GM12865 (cell line): ENCODE results near the gene KRTAP5-1.
"Not testable (repeated sequence)": the region's sequence is repeated elsewhere in the genome, so short reads cannot be mapped to it uniquely, and the experiment has no call there.

ENCODE experiments used
- DNase-seq: peaks from one replicate; pipeline ENCODE4 v3.0.0; 2010; ENCODE audit warnings: low read depth
- H3K4me3 ChIP-seq: 2 replicates; pipeline ENCODE4 v1.5.1; 2011; ENCODE audit warnings: mild to moderate bottlenecking, low read depth, low read length, control low read depth
- CTCF ChIP-seq: IDR thresholded peaks from 2 replicates; pipeline ENCODE4 v1.5.1; 2011; ENCODE audit warnings: low read length, control low read depth, low read depth, inconsistent platforms; ENCODE audit not compliant: insufficient read depth; ENCODE audit errors: missing control alignments

The KRTAP5-1 gene

GRCh38 chr11:1589996-1590395 is 4.9 kb upstream of the KRTAP5-1 start:
- no peak for DNase-seq
- no peak for TF ChIP-seq CTCF

DNA sequence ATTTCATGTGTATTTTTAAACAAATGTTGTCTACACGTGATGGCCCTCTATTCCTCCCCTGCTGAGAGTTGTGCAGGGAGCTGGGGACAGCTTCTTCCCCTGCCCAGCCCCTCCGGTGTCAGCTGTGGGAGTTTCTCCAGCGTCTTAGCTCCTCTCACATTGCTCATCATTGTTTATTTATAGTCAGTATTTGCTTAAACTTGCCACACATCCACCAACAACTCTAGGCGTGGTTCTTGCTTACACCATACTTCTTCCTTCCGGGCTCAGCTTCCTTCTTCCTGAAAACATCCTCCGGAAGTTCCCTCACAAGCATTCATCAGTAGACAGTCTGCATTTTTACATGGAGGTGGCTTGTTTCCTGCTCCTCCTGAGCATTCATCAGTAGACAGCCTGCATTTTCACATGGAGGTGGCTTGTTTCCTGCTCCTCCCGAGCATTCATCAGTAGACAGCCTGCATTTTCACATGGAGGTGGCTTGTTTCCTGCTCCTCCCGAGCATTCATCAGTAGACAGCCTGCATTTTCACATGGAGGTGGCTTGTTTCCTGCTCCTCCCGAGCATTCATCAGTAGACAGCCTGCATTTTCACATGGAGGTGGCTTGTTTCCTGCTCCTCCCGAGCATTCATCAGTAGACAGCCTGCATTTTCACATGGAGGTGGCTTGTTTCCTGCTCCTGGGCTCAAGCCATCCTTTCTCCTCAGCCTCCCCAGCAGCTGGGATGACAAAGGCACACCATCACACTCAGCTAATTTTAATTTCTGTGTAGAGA is 4.3 kb upstream of the KRTAP5-1 start:
- DNase-seq, result peak; percentile 39
- H3K4me3 ChIP-seq, result not testable (repeated sequence)

More at GRCh38 chr11:1589996-1590395, 4.9 kb upstream of the KRTAP5-1 start:
- no peak overlapping the region for H3K4me3 ChIP-seq

- TF ChIP-seq CTCF, result no peak
- no peak overlapping the region for H3K4me3 ChIP-seq
- no peak for DNase-seq
These were observed 1.6 kb upstream of the KRTAP5-1 start for GRCh38 chr11:1586699-1587098.

GRCh38 chr11:1582909-1583308 is 2.2 kb downstream of the KRTAP5-1 start:
- H3K4me3 ChIP-seq, DNase-seq: not testable (repeated sequence)

- TF ChIP-seq CTCF, result no peak
- no peak overlapping the region for H3K4me3 ChIP-seq
- DNase-seq, result no peak
These were observed 3.1 kb downstream of the KRTAP5-1 start for GRCh38 chr11:1581976-1582375.

DNA sequence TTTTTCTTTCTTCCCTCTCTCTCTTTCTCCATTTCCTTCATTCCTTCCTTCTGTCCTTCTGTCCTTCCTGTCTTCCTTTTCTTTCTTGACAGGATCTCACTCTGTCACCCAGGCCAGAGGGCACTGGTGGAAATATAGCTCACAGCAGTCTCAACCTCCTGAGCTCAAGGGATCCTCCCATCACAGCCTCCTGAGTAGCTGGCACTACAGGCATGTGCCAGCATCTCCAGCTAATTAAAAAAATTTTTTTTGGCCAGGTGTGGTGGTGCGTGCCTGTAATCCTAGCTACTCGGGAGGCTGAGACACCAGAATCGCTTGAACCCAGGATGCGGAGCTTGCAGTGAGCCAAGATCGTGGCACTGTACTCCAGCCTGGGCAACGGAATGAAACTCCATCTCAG is 8.3 kb downstream of the KRTAP5-1 start:
- H3K4me3 ChIP-seq, result no peak overlapping the region
- no peak for TF ChIP-seq CTCF
- DNase-seq, result no peak

GRCh38 chr11:1575756-1576155 is 9.3 kb downstream of the KRTAP5-1 start:
- H3K4me3 ChIP-seq, DNase-seq: not testable (repeated sequence)

- no peak overlapping the region for H3K4me3 ChIP-seq
- no peak for TF ChIP-seq CTCF
- no peak for DNase-seq
These were observed 10.2 kb downstream of the KRTAP5-1 start for GRCh38 chr11:1574933-1575242.
